Measurements from ENCODE around the gene PRKCA. TPM values are rescaled to one million over a fixed set of nuclear protein-coding genes. Genes with fewer than 3 reads are reported as not detected.

The PRKCA gene
- total and polyA plus RNA-seq, 2 of the 13 experiments (the other 11 are each of a cell fraction or from before 2014, with no cell fraction given), result 18.5 to 21.5 TPM

- TF ChIP-seq ARID5B (CRISPR knock-in tag; IDR thresholded peaks at IDR 0.05) (0 out of 2 replicates have a peak, but pooled peaks have one; percentile 23), FOSL2 (CRISPR knock-in tag; IDR thresholded peaks at IDR 0.05) (peak; percentile 96), SPEN (CRISPR knock-in tag; IDR thresholded peaks at IDR 0.05; ENCODE audit: low read depth) (no peak), EP300 (IDR thresholded peaks at IDR 0.05; ENCODE audit: low read depth in 2 of 2, low read length in 2 of 2) (peak in 1 of 2 experiments; percentile 32; a peak in 2 of 4 replicates), EP300 (CRISPR knock-in tag; IDR thresholded peaks at IDR 0.05; ENCODE audit: borderline replicate concordance) (no peak), ZNF281 (CRISPR knock-in tag; IDR thresholded peaks at IDR 0.05; ENCODE audit: borderline replicate concordance) (peak; percentile 67; the same call in 1 of the 2 replicates), KAT8 (CRISPR knock-in tag; IDR thresholded peaks at IDR 0.05) (peak; percentile 23; the same call in 1 of the 2 replicates), GATAD2A (CRISPR knock-in tag; IDR thresholded peaks at IDR 0.05) (peak; percentile 25)
Measured at GRCh38 chr17:66348584-66349165, 46.3 kb downstream of the PRKCA start (continued).

Measured in HepG2 (cell line).